ENCODE results near the gene LRGUK.

LRGUK gene

DNA sequence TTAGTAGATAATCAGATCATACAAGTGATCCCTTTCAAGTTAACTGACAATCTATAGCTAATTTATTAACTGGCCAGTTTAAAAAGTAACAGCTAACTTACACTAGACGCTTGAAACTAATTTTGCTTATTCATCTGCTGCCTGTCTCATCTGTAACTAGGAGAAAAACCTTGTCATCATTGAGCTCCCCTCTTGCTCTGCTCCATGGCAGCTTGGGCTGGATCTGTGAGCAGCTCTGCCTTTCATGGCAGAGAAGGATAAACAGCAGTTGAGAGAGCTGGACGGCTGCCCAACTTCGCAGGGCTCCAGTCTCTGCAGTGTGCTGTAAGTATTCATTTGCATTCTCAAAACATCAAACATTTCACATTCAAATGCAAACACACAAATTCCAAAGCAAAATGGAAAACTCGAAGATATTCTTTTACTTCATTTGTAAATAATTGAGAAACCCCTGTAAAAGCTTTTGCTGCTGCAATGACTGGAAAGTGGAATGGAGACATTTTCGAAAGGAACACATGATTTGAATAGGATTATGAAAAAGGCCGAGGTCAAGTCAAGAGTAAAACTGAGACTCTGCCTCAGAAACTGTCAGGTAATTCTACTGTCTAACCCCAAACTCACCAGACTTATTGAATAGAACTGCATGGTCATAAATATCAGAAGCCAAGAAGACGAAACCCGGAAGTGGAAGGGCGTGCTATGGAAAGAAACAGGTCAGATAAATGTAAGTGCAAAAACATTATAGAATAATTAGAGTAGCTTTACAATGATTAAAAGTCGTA lies 172.0 kb downstream of the LRGUK start:
- H3K36me3 ChIP-seq (ENCODE audit: control insufficient read depth, insufficient read depth, low read length): peaks cover 70% of the 10 kb centered on the region
- H3K4me3 ChIP-seq (ENCODE audit: extremely low read depth, insufficient read depth, low read length, poor library complexity, severe bottlenecking): no peak overlapping the region
- no peaks in the 10 kb centered on the region for H3K4me1 ChIP-seq (ENCODE audit: control insufficient read depth, insufficient read depth, low read length, poor library complexity, severe bottlenecking)
- no peaks in the 10 kb centered on the region for H3K9me3 ChIP-seq (ENCODE audit: control insufficient read depth, low read length)
- no peak overlapping the region for H3K27ac ChIP-seq (ENCODE audit: low read depth, low read length, severe bottlenecking)
- WGBS, 2 experiments (ENCODE audit: insufficient coverage in 2 of 2): 83 to 91% methylated on average over 3 to 4 of the region's 10 CpGs

DNA sequence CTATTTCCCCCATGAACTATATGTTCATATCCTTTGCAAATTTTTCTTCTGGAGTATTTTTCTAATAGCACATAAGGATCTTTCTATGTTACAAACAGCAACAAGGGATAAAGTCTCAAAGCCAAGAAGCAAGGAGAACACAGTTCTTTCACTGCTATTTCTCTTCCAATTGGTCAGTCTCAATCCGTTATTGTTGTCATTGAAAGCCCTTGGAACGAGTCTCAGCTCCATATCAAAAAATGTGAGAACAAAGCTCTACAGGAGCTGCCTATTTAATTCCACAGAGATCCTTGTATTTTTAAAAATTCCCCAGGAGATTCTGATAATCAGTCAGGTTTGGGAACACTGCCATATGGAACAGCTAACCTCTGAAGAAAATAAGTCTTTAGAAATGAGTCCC lies 173.8 kb downstream of the LRGUK start:
- WGBS, 2 experiments (ENCODE audit: insufficient coverage in 2 of 2): 86 to 95% methylated on average over 2 of the region's 2 CpGs
- no peak overlapping the region for H3K4me3 ChIP-seq (ENCODE audit: extremely low read depth, insufficient read depth, low read length, poor library complexity, severe bottlenecking)
- H3K27ac ChIP-seq (ENCODE audit: low read depth, low read length, severe bottlenecking): no peak overlapping the region
- no peaks in the 10 kb centered on the region for H3K9me3 ChIP-seq (ENCODE audit: control insufficient read depth, low read length)
- H3K4me1 ChIP-seq (ENCODE audit: control insufficient read depth, insufficient read depth, low read length, poor library complexity, severe bottlenecking): no peaks in the 10 kb centered on the region
- peaks cover 69% of the 10 kb centered on the region for H3K36me3 ChIP-seq (ENCODE audit: control insufficient read depth, insufficient read depth, low read length)

DNA sequence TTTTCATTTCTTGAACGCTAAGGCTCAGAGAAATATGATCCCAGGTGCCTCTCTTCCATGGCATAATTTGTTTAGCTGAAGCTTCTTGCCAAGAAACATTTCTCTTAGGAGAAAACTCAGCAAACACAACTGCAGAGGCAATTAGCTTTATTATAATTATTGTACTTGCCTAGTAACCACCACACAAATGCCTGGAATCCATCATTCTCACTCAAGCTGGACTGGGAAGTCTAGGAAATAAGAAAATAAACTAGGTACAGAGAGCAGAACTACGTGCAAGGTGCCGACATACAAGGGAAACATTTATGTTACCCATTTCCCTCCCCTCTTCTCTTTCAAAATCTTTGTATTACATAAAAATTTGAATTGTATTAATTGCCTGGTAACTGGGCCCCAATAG lies 174.5 kb downstream of the LRGUK start:
- Histone ChIP-seq H3K9me3 (ENCODE audit: control insufficient read depth, low read length) (no peaks in the 10 kb centered on the region), H3K4me3 (ENCODE audit: extremely low read depth, insufficient read depth, low read length, poor library complexity, severe bottlenecking) (no peak overlapping the region), H3K27ac (ENCODE audit: low read depth, low read length, severe bottlenecking) (no peak overlapping the region), H3K36me3 (ENCODE audit: control insufficient read depth, insufficient read depth, low read length) (peaks cover 71% of the 10 kb centered on the region), H3K4me1 (ENCODE audit: control insufficient read depth, insufficient read depth, low read length, poor library complexity, severe bottlenecking) (no peaks in the 10 kb centered on the region)
- WGBS, 2 experiments (ENCODE audit: insufficient coverage in 2 of 2): 100% methylated on average over 1 of the region's 3 CpGs; no CpG with 5 or more reads in 1 of the 2 experiments

- 74 to 100% methylated on average over 1 to 2 of the region's 2 CpGs for WGBS, 2 experiments (ENCODE audit: insufficient coverage in 2 of 2)
- H3K36me3 ChIP-seq (ENCODE audit: control insufficient read depth, insufficient read depth, low read length): peaks cover 69% of the 10 kb centered on the region
- no peak overlapping the region for H3K4me3 ChIP-seq (ENCODE audit: extremely low read depth, insufficient read depth, low read length, poor library complexity, severe bottlenecking)
- no peaks in the 10 kb centered on the region for H3K9me3 ChIP-seq (ENCODE audit: control insufficient read depth, low read length)
- no peak overlapping the region for H3K27ac ChIP-seq (ENCODE audit: low read depth, low read length, severe bottlenecking)
- no peaks in the 10 kb centered on the region for H3K4me1 ChIP-seq (ENCODE audit: control insufficient read depth, insufficient read depth, low read length, poor library complexity, severe bottlenecking)
These were observed 175.0 kb downstream of the LRGUK start for GRCh38 chr7:134302120-134302519.

- Histone ChIP-seq H3K4me3 (ENCODE audit: extremely low read depth, insufficient read depth, low read length, poor library complexity, severe bottlenecking) (no peak overlapping the region), H3K27ac (ENCODE audit: low read depth, low read length, severe bottlenecking) (no peak overlapping the region), H3K36me3 (ENCODE audit: control insufficient read depth, insufficient read depth, low read length) (peaks cover 47% of the 10 kb centered on the region), H3K9me3 (ENCODE audit: control insufficient read depth, low read length) (no peaks in the 10 kb centered on the region), H3K4me1 (ENCODE audit: control insufficient read depth, insufficient read depth, low read length, poor library complexity, severe bottlenecking) (no peaks in the 10 kb centered on the region)
- no CpG with 5 or more reads among the region's 1 CpG for WGBS, 2 experiments (ENCODE audit: insufficient coverage in 2 of 2)
These were observed 180.2 kb downstream of the LRGUK start for GRCh38 chr7:134307320-134307719.

- Histone ChIP-seq H3K27ac (ENCODE audit: low read depth, low read length, severe bottlenecking) (no peak overlapping the region), H3K36me3 (ENCODE audit: control insufficient read depth, insufficient read depth, low read length) (peaks cover 48% of the 10 kb centered on the region), H3K4me3 (ENCODE audit: extremely low read depth, insufficient read depth, low read length, poor library complexity, severe bottlenecking) (no peak overlapping the region), H3K4me1 (ENCODE audit: control insufficient read depth, insufficient read depth, low read length, poor library complexity, severe bottlenecking) (no peaks in the 10 kb centered on the region), H3K9me3 (ENCODE audit: control insufficient read depth, low read length) (no peaks in the 10 kb centered on the region)
- 88 to 100% methylated on average over 4 of the region's 4 CpGs for WGBS, 2 experiments (ENCODE audit: insufficient coverage in 2 of 2)
These were observed 181.4 kb downstream of the LRGUK start for GRCh38 chr7:134308548-134308947.

DNA sequence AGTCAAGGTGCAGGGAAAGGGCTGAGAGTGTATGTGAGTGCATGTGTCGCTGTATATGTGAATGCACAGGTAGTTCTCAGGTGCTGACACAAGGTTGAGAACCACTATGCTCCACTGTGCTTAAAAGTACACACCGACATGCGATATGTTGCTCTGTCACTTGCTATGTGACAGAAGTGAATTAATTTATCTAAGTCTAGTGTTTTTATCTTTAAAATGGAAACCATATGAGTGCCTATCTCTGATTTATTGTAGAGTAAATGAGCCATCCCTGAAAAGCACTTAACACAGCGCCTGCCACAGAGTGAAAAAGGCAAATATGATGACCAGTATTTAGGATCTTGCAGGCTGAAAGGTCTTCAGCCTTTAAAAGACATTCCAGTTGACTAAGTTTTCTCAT lies 184.7 kb downstream of the LRGUK start:
- H3K27ac ChIP-seq (ENCODE audit: low read depth, low read length, severe bottlenecking): no peak overlapping the region
- no peak overlapping the region for H3K4me3 ChIP-seq (ENCODE audit: extremely low read depth, insufficient read depth, low read length, poor library complexity, severe bottlenecking)
- H3K9me3 ChIP-seq (ENCODE audit: control insufficient read depth, low read length): no peaks in the 10 kb centered on the region
- H3K4me1 ChIP-seq (ENCODE audit: control insufficient read depth, insufficient read depth, low read length, poor library complexity, severe bottlenecking): peaks cover 5% of the 10 kb centered on the region
- WGBS, 2 experiments (ENCODE audit: insufficient coverage in 2 of 2): 100% methylated on average over 4 of the region's 4 CpGs
- H3K36me3 ChIP-seq (ENCODE audit: control insufficient read depth, insufficient read depth, low read length): peaks cover 18% of the 10 kb centered on the region

DNA sequence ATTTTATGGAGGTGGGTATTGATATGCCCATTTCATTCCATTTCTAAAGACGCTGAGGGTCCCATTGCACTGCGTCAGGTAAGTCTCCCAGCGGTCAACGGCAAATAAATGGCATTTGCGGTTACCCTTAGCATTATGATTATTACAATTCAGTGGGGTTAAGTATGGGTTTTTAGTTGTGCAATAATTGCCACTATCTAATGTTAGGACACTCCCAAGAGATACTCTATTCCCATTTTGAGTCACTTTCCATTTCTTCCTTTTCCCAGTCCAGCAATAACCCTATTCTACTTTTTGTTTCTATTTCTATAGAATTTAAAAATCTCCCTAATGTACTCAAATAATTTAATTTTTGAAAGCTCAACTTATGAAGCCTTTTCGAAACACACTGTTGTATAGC lies 185.6 kb downstream of the LRGUK start:
- Histone ChIP-seq H3K4me1 (ENCODE audit: control insufficient read depth, insufficient read depth, low read length, poor library complexity, severe bottlenecking) (peaks cover 8% of the 10 kb centered on the region), H3K4me3 (ENCODE audit: extremely low read depth, insufficient read depth, low read length, poor library complexity, severe bottlenecking) (no peak overlapping the region), H3K27ac (ENCODE audit: low read depth, low read length, severe bottlenecking) (no peak overlapping the region), H3K36me3 (ENCODE audit: control insufficient read depth, insufficient read depth, low read length) (peaks cover 14% of the 10 kb centered on the region), H3K9me3 (ENCODE audit: control insufficient read depth, low read length) (no peaks in the 10 kb centered on the region)
- no CpG with 5 or more reads among the region's 6 CpGs for WGBS, 2 experiments (ENCODE audit: insufficient coverage in 2 of 2)

- no peaks in the 10 kb centered on the region for H3K9me3 ChIP-seq (ENCODE audit: control insufficient read depth, low read length)
- peaks cover 11% of the 10 kb centered on the region for H3K36me3 ChIP-seq (ENCODE audit: control insufficient read depth, insufficient read depth, low read length)
- no peak overlapping the region for H3K27ac ChIP-seq (ENCODE audit: low read depth, low read length, severe bottlenecking)
- peaks cover 8% of the 10 kb centered on the region for H3K4me1 ChIP-seq (ENCODE audit: control insufficient read depth, insufficient read depth, low read length, poor library complexity, severe bottlenecking)
- H3K4me3 ChIP-seq (ENCODE audit: extremely low read depth, insufficient read depth, low read length, poor library complexity, severe bottlenecking): no peak overlapping the region
- WGBS, 2 experiments (ENCODE audit: insufficient coverage in 2 of 2): no CpG with 5 or more reads among the region's 1 CpG
These were observed 186.4 kb downstream of the LRGUK start for GRCh38 chr7:134313543-134313942.

Data from mesodermal cell (in vitro differentiated cells).